Stimulated activated CD4-positive, alpha-beta T cell treated with anti-CD3 and anti-CD28 coated beads, Interleukin-1b, Interleukin-23, amount 100 ng/mL, for 1 hour (primary cell): ENCODE results near the gene MCM7.
"Not testable (repeated sequence)": the region's sequence is repeated elsewhere in the genome, so short reads cannot be mapped to it uniquely, and the experiment has no call there.

Experiments
- DNase-seq, 2 donors: peaks; one replicate each; pipeline ENCODE4 v3.0.0-alpha.2; 2020; ENCODE audit warnings: low read depth in 2 of 2

The MCM7 gene

GRCh38 chr7:100101016-100101862 is at the start of gene MCM7, which contains the start of gene AP4M1:
MCM7 (minus strand) TSS chr7:100101397; CDS start chr7:100101294, 103 bp downstream.
AP4M1 (plus strand) TSS chr7:100101643; CDS start chr7:100101715, 72 bp downstream.
- peak; percentile 87 to 91 for DNase-seq

GRCh38 chr7:100148559-100149328 is 47.5 kb upstream of the MCM7 start, which contains the start of gene LAMTOR4:
LAMTOR4 (plus strand) TSS chr7:100148918; CDS start chr7:100148973, 55 bp downstream.
- DNase-seq = peak; percentile 83 to 96

- no peak for DNase-seq
Observed at GRCh38 chr7:100148225-100148558, 47.0 kb upstream of the MCM7 start.

GRCh38 chr7:100147278-100147677 is 46.1 kb upstream of the MCM7 start:
- no peak for DNase-seq

GRCh38 chr7:100146350-100146749 is 45.2 kb upstream of the MCM7 start:
- DNase-seq = not testable (repeated sequence)

GRCh38 chr7:100142461-100142860 is 41.3 kb upstream of the MCM7 start:
- DNase-seq = no peak

GRCh38 chr7:100141555-100141949 is 40.4 kb upstream of the MCM7 start:
- DNase-seq = no peak

- DNase-seq = no peak
Observed at GRCh38 chr7:100137851-100138760, 36.9 kb upstream of the MCM7 start.

GRCh38 chr7:100132697-100133151 is 31.5 kb upstream of the MCM7 start:
- DNase-seq = peak in 1 of 2 donors; percentile 38

- no peak for DNase-seq
Observed at GRCh38 chr7:100132126-100132525, 30.9 kb upstream of the MCM7 start.

- peak; percentile 56 to 72 for DNase-seq
Observed at GRCh38 chr7:100130608-100131453, 29.6 kb upstream of the MCM7 start.

- DNase-seq = not testable (repeated sequence)
Observed at GRCh38 chr7:100130220-100130607, 29.0 kb upstream of the MCM7 start.

- no peak for DNase-seq
Observed at GRCh38 chr7:100128637-100128963, 27.4 kb upstream of the MCM7 start.

- DNase-seq = no peak
Observed at GRCh38 chr7:100127866-100128636, 26.9 kb upstream of the MCM7 start.

GRCh38 chr7:100126931-100127865 is 26.0 kb upstream of the MCM7 start, which contains the start of gene MBLAC1:
MBLAC1 (plus strand) TSS chr7:100126967; CDS start chr7:100127396, 429 bp downstream.
- peak; percentile 77 to 83 for DNase-seq

GRCh38 chr7:100126239-100126930 is 25.2 kb upstream of the MCM7 start:
- no peak for DNase-seq

- no peak for DNase-seq
Observed at GRCh38 chr7:100124301-100125230, 23.4 kb upstream of the MCM7 start.
